Heart right ventricle (tissue), 16 donors: ENCODE measurements around the gene ABAT. TPM values are rescaled to one million over a fixed set of nuclear protein-coding genes. Genes with fewer than 3 reads are reported as not detected.

Experiments used
- ATAC-seq, 8 donors: fragments of 200-7000 bp; cut with Tn5 transposase; one replicate each; pipeline ENCODE4 v1.9.1; 2020; ENCODE audit warnings: mild to moderate bottlenecking in 8 of 8, moderate library complexity in 8 of 8, moderate number of reproducible peaks in 1 of 8
- DNase-seq, 2 donors: peaks; one replicate each; pipeline ENCODE4 v3.0.0-alpha.2; 2020
- H3K27ac ChIP-seq, 10 donors: fragments of 200-600 bp; sonication (generic) in 2 of 10; one replicate each; pipeline versions ENCODE4 v1.5.0 to v1.8.0; 2020 to 2022; ENCODE audit warnings: mild to moderate bottlenecking in 3 of 10
- H3K27me3 ChIP-seq, 7 donors: fragments of 200-600 bp; one replicate each; pipeline ENCODE4 v1.8.0; 2021 to 2022; ENCODE audit warnings: mild to moderate bottlenecking in 2 of 7
- H3K36me3 ChIP-seq, 9 donors: fragments of 200-600 bp; sonication (generic) in 1 of 9; one replicate each; pipeline versions ENCODE4 v1.5.0 to v1.8.0; 2020 to 2022; ENCODE audit warnings: mild to moderate bottlenecking in 2 of 9
- H3K4me1 ChIP-seq, 9 donors: fragments of 200-600 bp; sonication (generic) in 1 of 9; one replicate each; pipeline versions ENCODE4 v1.5.0 to v1.8.0; 2020 to 2022; ENCODE audit warnings: mild to moderate bottlenecking in 4 of 9
- H3K4me3 ChIP-seq, 10 donors: fragments of 200-600 bp; sonication (generic) in 2 of 10; one replicate each; pipeline versions ENCODE4 v1.5.0 to v1.8.0; 2020 to 2022; ENCODE audit warnings: mild to moderate bottlenecking in 7 of 10, moderate library complexity in 2 of 10
- H3K9me3 ChIP-seq, 11 donors: fragments of 200-600 bp in 10 of 11; sonication (generic) in 2 of 11; one replicate each; pipeline versions ENCODE4 v1.5.0 to v1.8.0; 2013 to 2022; ENCODE audit warnings: mild to moderate bottlenecking in 2 of 11, control low read depth in 1 of 11, moderate library complexity in 1 of 11
- WGBS, 2 donors: extraction: QIAGEN DNeasy Blood & Tissue Kit; methylation state at CpG; one replicate each; pipeline ENCODE4 v1.1.7; 2013; ENCODE audit warnings: inconsistent platforms in 1 of 2; 5-methylcytosine and 5-hydroxymethylcytosine counted together
- intact Hi-C, 10 donors: fragments of 100-400 bp; cut with DNase I; formaldehyde crosslinking; loops; one replicate each; pipeline versions ENCODE4 v1.11.1 to v1.14.2; 2022
- polyA plus RNA-seq, 2 donors: library from polyadenylated mRNA; stranded (reverse); fragments of 200-250 nt; gene quantifications; one replicate each; pipeline ENCODE4 v1.2.3, GENCODE V29; 2013
- total RNA-seq, 10 donors: library from RNA; stranded (reverse); fragmentation: NEBNext Ultra II Directional in 3 of 10; extraction: Animal tissue kit (Norgen Biotek cat#: 25700) in 3 of 10; gene quantifications; one replicate each; pipeline versions ENCODE4 v1.2.1 to v1.2.4, GENCODE V29; 2021 to 2023
- TF ChIP-seq, protein P1 (sequence below), 9 donors: fragments of 200-600 bp; sonication (generic) in 2 of 9; IDR thresholded peaks; one replicate each; pipeline versions ENCODE4 v1.5.0 to v1.8.0; 2021 to 2022; ENCODE audit warnings: antibody characterized with exemption in 9 of 9, mild to moderate bottlenecking in 5 of 9, moderate library complexity in 1 of 9
- donor health status: Arrhythmogenic right ventricular cardiomyopathy.
- donor health status: ischemic (EF 13 %, LVEDD 7.1; RV severe dilation, severe dysfunction).
- donor health status: healthy with polysubstance abuse.
- donor health status: DM: no; HTN: yes; CAD: no.
- donor health status: DM: no; HTN: no; CAD: no.
- donor health status: ischemic (EF 25% LVEDD 6.9; RV normal size, moderate dysfunction).
- donor health status: ischemic (EF 25% LVEDD 5.7; RV mildly dilated, moderate dysfunction).
- donor health status: healthy.
- donor health status: DM: yes; HTN: yes; CAD: no.
- donor health status: Ischemic cardiomyopathy.
- donor health status: ischemic (EF 35%, LVEDD 5.7; RV mildly dilated, moderate dysfunction).
- donor health status: nonischemic (EF 11% LVEDD 7.7; RV severe dilation, severe dysfunction).
- donor health status: DM: yes; HTN: yes; CAD: no.
- donor health status: PGD.
- donor health status: ischemic (EF 29% LVEDD 5.4; RV normal size, mild dysfunction).
- donor health status: nonischemic (EF 23%, LVEDD 6.1; RV moderate dilation, normal function).

The ABAT gene
- total and polyA plus RNA-seq, 12 donors = 2.2 to 35.9 (median 14.0) TPM

DNA sequence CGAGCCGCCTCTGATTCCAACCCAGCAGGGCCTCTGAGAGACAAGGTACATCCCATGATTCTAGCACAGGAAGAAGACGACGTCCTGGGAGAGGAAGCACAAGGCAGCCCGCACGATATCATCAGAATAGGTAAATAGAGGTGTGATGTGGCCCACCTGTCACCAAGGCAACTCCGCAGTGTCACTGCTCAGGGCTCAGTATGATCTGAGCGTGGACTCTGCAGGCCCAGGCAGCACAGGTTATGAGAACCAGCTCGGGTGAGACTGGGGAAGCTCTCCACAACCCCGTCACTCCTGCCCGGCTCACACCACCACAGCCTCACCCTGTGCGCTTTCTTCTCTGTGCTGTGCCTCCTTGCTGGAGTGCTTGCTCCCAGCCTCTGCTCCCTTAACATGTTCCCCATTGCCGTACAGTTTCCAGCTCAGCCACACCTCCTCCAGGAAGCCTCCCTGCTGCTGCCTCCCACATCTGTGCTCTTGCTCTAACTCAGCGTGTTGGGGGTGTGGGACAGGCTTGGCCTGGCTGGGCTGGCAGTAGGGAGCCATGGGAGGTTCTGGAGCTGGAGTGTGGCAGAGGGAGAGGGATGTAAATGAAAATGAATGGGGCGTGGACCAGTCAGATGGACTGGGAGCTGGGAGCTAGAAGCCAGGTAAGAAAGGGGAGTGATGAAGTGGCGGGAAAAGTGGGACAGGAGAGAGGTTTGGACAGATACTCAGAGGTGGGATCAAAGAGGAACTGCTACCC, 45.3 kb upstream of the ABAT start:
- peaks cover 0 to 23% (median 0%) of the 10 kb centered on the region in 9 donors for H3K4me1 ChIP-seq
- H3K27me3 ChIP-seq = no peaks in the 10 kb centered on the region
- TF ChIP-seq, protein P1, sequence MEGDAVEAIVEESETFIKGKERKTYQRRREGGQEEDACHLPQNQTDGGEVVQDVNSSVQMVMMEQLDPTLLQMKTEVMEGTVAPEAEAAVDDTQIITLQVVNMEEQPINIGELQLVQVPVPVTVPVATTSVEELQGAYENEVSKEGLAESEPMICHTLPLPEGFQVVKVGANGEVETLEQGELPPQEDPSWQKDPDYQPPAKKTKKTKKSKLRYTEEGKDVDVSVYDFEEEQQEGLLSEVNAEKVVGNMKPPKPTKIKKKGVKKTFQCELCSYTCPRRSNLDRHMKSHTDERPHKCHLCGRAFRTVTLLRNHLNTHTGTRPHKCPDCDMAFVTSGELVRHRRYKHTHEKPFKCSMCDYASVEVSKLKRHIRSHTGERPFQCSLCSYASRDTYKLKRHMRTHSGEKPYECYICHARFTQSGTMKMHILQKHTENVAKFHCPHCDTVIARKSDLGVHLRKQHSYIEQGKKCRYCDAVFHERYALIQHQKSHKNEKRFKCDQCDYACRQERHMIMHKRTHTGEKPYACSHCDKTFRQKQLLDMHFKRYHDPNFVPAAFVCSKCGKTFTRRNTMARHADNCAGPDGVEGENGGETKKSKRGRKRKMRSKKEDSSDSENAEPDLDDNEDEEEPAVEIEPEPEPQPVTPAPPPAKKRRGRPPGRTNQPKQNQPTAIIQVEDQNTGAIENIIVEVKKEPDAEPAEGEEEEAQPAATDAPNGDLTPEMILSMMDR (IDR thresholded peaks at IDR 0.05) = no peak
- ATAC-seq (no peak), DNase-seq (no peak)
- WGBS, 2 donors = 89 to 94% methylated on average over 16 of the region's 16 CpGs
- H3K9me3 ChIP-seq = no peaks in the 10 kb centered on the region
- intact Hi-C loops = no loop called here
- no peak overlapping the region for H3K4me3 ChIP-seq
- peaks cover 0 to 100% (median 60%) of the 10 kb centered on the region in 9 donors for H3K36me3 ChIP-seq
- H3K27ac ChIP-seq = no peak overlapping the region

DNA sequence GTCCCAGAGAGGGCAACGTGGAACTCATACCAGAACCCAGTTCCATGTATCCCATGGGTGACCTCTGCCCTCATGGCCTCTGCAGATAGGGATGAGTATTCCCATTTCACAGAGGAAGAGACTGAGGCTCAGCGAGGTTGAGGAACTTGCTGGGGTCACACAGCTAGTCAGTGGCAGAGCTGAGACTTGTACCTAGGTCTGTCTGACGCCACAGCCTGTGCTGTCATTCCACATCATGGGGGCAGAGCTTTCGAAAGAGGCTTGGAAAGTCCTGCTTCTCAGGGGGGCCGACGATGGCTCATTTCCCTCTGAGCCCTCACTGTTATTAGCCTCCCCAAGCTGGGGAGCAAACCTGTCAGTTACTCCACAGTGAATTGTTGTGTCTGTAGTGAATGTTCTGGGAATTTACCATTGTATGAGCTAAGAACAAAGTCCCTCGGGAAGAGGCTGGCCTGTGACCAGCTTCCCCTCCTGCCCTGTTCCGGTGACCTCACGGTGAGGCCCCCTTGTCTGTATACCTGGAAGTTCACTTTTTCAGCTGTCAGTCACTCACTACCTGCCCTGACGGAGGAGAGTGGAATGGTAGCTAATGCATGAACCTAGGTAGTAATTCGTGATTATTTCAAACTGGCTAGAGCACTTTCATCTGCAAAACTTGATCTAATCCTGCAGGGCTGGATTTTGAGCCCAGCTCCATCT, 44.0 kb upstream of the ABAT start:
- peaks cover 0 to 23% (median 0%) of the 10 kb centered on the region in 9 donors for H3K4me1 ChIP-seq
- ATAC-seq = no peak
- H3K27ac ChIP-seq = peak overlapping the region in 1 of 10 donors; percentile 93
- peaks cover 0 to 100% (median 69%) of the 10 kb centered on the region in 9 donors for H3K36me3 ChIP-seq
- 89% methylated on average over 11 of the region's 11 CpGs for WGBS, 2 donors
- TF ChIP-seq, protein P1 (IDR thresholded peaks at IDR 0.05) = no peak
- H3K4me3 ChIP-seq = no peak overlapping the region
- DNase-seq = no peak
- H3K27me3 ChIP-seq = no peaks in the 10 kb centered on the region
- intact Hi-C loops = no loop called here
- no peaks in the 10 kb centered on the region for H3K9me3 ChIP-seq

DNA sequence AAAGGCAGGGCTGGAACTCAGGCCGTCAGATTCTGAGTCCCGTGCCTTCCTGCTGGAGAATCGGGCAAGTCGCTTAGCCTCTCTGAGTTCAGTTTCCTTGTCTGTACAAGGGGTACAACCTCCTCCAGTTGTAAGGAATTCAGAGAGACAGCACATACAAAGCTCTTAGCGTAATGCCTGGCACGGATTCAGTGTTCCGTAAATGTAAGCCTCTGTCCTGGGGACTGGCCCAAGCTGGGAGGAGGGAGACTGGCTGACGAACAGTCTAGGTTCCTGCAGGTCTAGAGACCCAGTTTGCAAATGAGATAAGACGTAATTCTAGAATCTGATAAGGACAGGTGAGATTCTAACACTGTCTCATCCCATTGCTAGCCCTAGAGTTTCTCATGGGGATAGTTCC, 43.0 kb upstream of the ABAT start:
- WGBS, 2 donors = 85 to 88% methylated on average over 9 of the region's 9 CpGs
- TF ChIP-seq, protein P1 (IDR thresholded peaks at IDR 0.05) = no peak
- H3K27me3 ChIP-seq = no peaks in the 10 kb centered on the region
- intact Hi-C loops = no loop called here
- peaks cover 0 to 23% (median 0%) of the 10 kb centered on the region in 9 donors for H3K4me1 ChIP-seq
- H3K4me3 ChIP-seq = no peak overlapping the region
- H3K36me3 ChIP-seq = peaks cover 0 to 100% (median 67%) of the 10 kb centered on the region in 9 donors
- ATAC-seq = no peak
- DNase-seq = no peak
- H3K9me3 ChIP-seq = no peaks in the 10 kb centered on the region
- peak overlapping the region in 4 of 10 donors; percentile 34 to 93 (median 66) for H3K27ac ChIP-seq

DNA sequence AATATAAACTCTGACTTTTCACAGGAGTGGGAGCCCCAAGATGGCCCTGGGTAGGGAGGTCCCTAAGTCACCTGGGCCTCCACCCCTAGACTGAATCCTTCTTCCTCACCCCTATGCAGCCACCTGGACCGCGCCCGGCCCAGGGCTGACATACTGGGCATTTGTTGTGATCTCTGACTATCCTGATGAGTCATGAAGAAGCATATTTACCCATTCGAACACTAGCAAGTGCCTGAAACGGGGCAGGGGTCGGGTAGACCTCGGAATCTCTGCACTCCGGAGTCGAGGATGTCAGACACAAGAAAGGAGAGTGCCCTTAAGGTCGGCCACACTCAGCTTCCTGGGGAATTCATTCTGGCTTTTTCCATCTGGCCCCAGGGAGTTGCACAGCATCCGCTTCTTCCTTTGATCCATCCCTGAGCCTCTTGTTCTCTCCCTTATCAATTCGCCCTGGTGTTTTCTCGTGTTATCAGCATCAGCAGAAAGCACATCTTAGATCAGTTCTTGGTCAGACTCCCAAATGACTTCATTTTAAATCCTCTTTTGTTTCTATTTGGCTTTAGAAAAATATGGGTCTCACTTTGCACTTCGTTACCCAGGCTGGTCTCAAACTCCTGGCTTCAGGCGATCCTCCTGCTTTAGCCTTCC, 42.5 kb upstream of the ABAT start:
- Histone ChIP-seq H3K9me3 (no peaks in the 10 kb centered on the region), H3K36me3 (peaks cover 0 to 100% (median 68%) of the 10 kb centered on the region in 9 donors), H3K4me3 (no peak overlapping the region), H3K4me1 (peaks cover 0 to 23% (median 0%) of the 10 kb centered on the region in 9 donors), H3K27me3 (no peaks in the 10 kb centered on the region), H3K27ac (peak overlapping the region in 6 of 10 donors; percentile 23 to 93 (median 48))
- WGBS, 2 donors = 64 to 67% methylated on average over 15 of the region's 15 CpGs
- ATAC-seq (no peak), DNase-seq (no peak)
- TF ChIP-seq, protein P1 (IDR thresholded peaks at IDR 0.05) = no peak
- intact Hi-C loops = no loop called here
